NB4 (cell line): ENCODE data around the gene TIPRL.

ENCODE experiments used
- MYC ChIP-seq: IDR thresholded peaks from 2 replicates; pipeline ENCODE4 v1.6.1; 2011; ENCODE audit warnings: low read depth, low read length
- POLR2A ChIP-seq: IDR thresholded peaks from 2 replicates; pipeline ENCODE4 v1.6.1; 2011; ENCODE audit warnings: mild to moderate bottlenecking; ENCODE audit not compliant: insufficient read length; ENCODE audit errors: extremely low read depth
- TF ChIP-seq, protein P1 (sequence below): IDR thresholded peaks from one replicate; pipeline ENCODE4 v1.5.1; 2012; ENCODE audit warnings: low read depth, low read length
- TF ChIP-seq, protein P2 (sequence below): IDR thresholded peaks from 2 replicates; pipeline ENCODE4 v1.6.1; 2011; ENCODE audit warnings: low read depth, low read length

DNA sequence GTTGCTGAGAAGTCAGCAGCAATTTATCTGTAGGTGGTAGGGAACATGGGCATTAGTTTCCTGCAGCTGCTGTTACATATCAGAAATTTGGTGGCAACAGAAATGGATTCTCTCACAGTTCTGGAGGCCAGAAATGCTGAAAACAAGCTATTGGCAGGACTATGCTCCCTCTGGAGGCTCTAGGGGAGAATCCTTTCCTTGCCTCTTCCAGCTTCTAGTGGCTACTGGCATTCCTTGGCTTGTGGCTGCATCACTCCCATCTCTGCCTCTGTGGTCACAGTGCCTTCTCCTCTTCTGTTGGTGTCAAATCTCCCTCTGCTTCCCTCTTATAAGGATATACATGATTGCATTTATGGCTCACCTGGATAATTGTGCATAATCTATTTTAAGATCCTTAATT, 44.5 kb downstream of the TIPRL start:
- TF ChIP-seq, protein P1, sequence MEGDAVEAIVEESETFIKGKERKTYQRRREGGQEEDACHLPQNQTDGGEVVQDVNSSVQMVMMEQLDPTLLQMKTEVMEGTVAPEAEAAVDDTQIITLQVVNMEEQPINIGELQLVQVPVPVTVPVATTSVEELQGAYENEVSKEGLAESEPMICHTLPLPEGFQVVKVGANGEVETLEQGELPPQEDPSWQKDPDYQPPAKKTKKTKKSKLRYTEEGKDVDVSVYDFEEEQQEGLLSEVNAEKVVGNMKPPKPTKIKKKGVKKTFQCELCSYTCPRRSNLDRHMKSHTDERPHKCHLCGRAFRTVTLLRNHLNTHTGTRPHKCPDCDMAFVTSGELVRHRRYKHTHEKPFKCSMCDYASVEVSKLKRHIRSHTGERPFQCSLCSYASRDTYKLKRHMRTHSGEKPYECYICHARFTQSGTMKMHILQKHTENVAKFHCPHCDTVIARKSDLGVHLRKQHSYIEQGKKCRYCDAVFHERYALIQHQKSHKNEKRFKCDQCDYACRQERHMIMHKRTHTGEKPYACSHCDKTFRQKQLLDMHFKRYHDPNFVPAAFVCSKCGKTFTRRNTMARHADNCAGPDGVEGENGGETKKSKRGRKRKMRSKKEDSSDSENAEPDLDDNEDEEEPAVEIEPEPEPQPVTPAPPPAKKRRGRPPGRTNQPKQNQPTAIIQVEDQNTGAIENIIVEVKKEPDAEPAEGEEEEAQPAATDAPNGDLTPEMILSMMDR = no peak
- no peak for TF ChIP-seq POLR2A
- no peak for TF ChIP-seq MYC
- TF ChIP-seq, protein P2, sequence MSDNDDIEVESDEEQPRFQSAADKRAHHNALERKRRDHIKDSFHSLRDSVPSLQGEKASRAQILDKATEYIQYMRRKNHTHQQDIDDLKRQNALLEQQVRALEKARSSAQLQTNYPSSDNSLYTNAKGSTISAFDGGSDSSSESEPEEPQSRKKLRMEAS = no peak
